D721Med (cell line): Measurements from ENCODE around the gene GDPD4.

Experiments used
- DNase-seq: peaks from one replicate; pipeline ENCODE4 v3.0.0; 2011; ENCODE audit warnings: low spot score; ENCODE audit not compliant: insufficient read length
- FAIRE-seq: peaks from 2 replicates; lab custom pipeline; 2011; peaks lifted over from hg19 to GRCh38; lab: Jason Lieb, UNC
- CTCF ChIP-seq: IDR thresholded peaks from 2 replicates; pipeline ENCODE4 v1.5.1; 2012; ENCODE audit warnings: mild to moderate bottlenecking, control low read depth; ENCODE audit not compliant: insufficient read depth; ENCODE audit errors: missing control alignments

GDPD4 gene

DNA sequence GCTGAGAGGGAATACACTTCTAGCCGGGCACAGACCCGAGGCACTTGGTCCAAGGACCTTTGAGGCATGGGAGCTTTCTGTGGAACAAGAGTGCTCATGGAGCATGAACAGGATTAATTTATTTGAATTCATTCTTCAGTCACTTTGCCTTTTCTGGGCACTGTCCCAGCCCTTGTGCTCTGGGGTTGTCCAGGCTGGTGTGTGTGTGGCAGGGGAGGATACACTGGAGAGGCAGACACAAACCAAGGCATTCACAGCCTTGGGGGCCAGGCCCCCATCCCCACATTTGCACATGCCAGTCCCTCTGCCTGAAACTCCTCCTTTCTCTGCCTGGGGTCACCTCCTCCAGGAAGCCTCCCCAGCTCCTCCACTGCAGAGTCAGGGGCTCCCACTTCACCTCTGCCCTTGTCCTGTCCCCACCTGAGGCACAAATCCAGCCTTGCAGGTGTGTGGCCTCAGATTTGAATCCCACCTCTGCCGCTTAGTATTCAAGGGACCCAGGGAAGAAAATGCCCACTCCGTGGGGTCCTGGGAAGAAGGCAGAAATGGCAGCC is 118.0 kb downstream of the GDPD4 start:
- DNase-seq (no peak), FAIRE-seq (no peak)
- TF ChIP-seq CTCF = no peak

DNA sequence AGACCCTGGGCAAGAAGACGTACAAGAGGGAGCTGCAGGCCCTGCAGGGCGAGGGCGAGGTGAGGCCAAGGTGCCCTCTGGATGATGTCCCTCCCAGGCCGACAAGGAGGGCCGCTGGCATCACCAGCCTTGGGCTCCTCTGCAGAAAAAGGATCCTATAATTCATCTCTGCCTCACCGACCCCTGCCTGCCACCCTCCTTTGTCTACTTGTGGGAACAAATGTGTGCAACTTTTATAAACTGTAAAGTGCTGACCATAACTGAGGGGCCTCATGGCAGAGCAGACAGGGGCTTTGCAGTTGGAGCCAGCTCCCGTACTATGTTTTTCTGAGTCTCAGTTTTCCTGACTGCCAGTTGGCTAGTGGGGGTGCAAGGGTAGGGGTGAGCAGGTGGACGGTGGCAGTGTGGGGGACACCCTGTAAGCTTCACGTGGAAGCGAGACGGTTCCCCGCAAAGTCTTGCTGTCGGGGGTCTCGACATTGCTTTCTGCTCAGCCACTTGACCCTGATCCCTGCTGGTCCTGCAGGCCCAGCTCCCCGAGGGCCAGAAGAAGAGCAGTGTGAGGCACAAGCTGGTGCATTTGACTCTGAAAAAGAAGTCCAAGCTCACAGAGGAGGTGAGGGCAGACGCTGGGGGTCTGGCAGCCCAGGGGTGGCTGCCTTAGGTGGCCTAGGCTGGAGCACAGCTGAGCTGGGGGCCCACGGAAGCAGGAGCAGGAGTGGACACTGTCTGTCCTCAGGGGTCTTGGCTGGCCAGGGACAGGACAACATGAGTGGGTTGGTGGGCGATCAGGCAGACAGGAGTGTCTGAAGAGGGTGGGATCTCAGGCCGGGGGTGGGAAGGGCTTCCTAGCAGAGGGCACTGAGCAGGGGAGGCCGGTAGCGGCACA is 118.7 kb downstream of the GDPD4 start:
- no peak for FAIRE-seq
- no peak for DNase-seq
- TF ChIP-seq CTCF = no peak

DNA sequence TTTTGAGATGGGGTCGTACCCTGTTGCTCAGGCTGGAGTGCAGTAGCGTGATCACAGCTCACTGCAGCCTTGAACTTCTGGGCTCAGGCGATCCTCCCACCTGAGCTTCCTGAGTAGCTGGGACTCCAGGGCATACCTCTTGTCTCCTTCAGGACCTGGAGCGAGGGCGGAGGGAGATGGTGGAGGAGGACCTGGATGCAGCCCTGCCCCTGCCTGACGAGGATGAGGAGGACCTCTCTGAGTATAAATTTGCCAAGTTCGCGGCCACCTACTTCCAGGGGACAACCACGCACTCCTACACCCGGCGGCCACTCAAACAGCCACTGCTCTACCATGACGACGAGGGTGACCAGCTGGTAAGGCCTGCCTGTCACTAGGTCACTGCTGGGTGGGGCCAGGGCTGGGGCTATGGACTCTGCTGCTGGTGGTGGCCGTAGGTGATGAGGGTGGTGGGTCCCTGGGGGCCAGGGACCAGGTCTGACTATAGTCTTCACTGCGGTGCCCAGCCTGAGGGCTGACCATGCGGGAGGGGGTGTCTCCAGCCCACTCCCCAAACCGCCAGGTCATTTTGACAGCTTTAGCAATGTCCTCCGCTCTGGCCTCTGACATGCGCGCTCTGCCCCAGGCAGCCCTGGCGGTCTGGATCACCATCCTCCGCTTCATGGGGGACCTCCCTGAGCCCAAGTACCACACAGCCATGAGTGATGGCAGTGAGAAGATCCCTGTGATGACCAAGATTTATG is 119.5 kb downstream of the GDPD4 start:
- TF ChIP-seq CTCF = no peak
- FAIRE-seq = no peak
- no peak for DNase-seq

GRCh38 chr11:77181226-77181625 is 120.3 kb downstream of the GDPD4 start:
- TF ChIP-seq CTCF = no peak
- FAIRE-seq (no peak), DNase-seq (no peak)

GRCh38 chr11:77180346-77180745 is 121.1 kb downstream of the GDPD4 start:
- DNase-seq (no peak), FAIRE-seq (no peak)
- TF ChIP-seq CTCF = no peak

- no peak for FAIRE-seq
Measured at GRCh38 chr11:77179681-77180080, 121.8 kb downstream of the GDPD4 start.

More at GRCh38 chr11:77179681-77180080, 121.8 kb downstream of the GDPD4 start:
- no peak for DNase-seq
- no peak for TF ChIP-seq CTCF
